ENCODE data around the gene RPS26. TPM values are rescaled to one million over a fixed set of nuclear protein-coding genes. Genes with fewer than 3 reads are reported as not detected.
A peak's percentile ranks its signal among the peaks of the same experiment; 100 is the strongest.

RPS26 gene
- total and polyA plus RNA-seq, 2 of the 13 experiments (the other 11 are each of a cell fraction or from before 2014, with no cell fraction given), result 150 to 421 TPM

DNA sequence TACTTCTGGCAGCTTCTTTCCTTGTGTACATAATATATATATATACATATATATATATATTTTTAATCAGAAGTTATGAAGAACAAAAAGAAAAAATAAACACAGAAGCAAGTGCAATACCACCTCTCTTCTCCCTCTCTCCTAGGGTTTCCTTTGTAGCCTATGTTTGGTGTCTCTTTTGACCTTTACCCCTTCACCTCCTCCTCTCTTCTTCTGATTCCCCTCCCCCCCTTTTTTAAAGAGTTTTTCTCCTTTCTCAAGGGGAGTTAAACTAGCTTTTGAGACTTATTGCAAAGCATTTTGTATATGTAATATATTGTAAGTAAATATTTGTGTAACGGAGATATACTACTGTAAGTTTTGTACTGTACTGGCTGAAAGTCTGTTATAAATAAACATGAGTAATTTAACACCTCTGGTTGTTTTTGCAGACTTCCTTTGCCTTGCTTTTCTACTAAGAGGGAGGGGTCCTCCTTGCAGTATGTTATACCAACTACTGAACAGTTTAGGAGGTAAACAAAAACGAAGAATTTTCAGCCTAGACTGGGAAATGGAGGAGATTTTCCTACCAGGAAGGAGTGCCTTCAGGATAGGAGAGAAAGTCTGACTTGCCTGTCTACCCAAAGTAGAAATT, 3.6 kb upstream of the RPS26 start:
- Histone ChIP-seq H3K79me2 (ENCODE audit: insufficient read depth, low read length) (peaks cover 13% of the 10 kb centered on the region), H3K27me3 (ENCODE audit: control insufficient read depth in 1 of 2, insufficient read depth in 2 of 2, low read length in 2 of 2) (no peaks in the 10 kb centered on the region), H3K9ac (ENCODE audit: insufficient read depth, low read depth, low read length) (no peak overlapping the region; the same call in 1 of the 2 replicates), H4K20me1 (ENCODE audit: insufficient read depth, low read length) (peaks cover 4% of the 10 kb centered on the region; the same call in 1 of the 2 replicates), H3K27ac (ENCODE audit: extremely low read length, insufficient read depth, low read length) (peak overlapping the region; percentile 39), H3K4me3 (replicated peaks in 1 of 3; ENCODE audit: insufficient read depth in 1 of 3, low read depth in 2 of 3, low read length in 3 of 3) (no peak overlapping the region), H3K36me3 (replicated peaks in 1 of 2; ENCODE audit: control insufficient read depth in 1 of 2, insufficient read depth in 2 of 2, low read length in 2 of 2) (peaks cover 0 to 15% of the 10 kb centered on the region in 2 experiments; a peak in 3 of 5 replicates), H3K9me3 (ENCODE audit: low read length) (no peaks in the 10 kb centered on the region), H3K4me1 (ENCODE audit: insufficient read depth, low read length) (peaks cover 35% of the 10 kb centered on the region), H3K4me2 (ENCODE audit: low read depth, low read length) (0 out of 2 replicates have a peak overlapping the region, but pooled peaks have one; percentile 9), H2AFZ (ENCODE audit: low read length) (no peak overlapping the region)
- CTCF ChIA-PET (ENCODE audit: low intra/inter-chr PET ratio, low total read pairs), result no interaction called here
- intact Hi-C loops (cut with micrococcal nuclease; ENCODE audit: unreplicated experiment), result loop anchor here (5.0 kb wide), 1 partner anchor 301 kb away; no protein-coding TSS in a partner anchor
- in situ Hi-C loops (cut with HindIII; ENCODE audit: extremely low pct_ligation_motif_present, low pct_unique_long_range_greater_than_20kb), result loop anchor here (10.0 kb wide), 1 partner anchor 63 kb away; the partner anchor contains the start of gene RAB5B
- BruUV-seq (replicated peaks), result no TSS peak
- 33% methylated on average over 2 of the region's 2 CpGs for WGBS (ENCODE audit: low lambda C conversion rate)
- no peak for FAIRE-seq
- ATAC-seq, result no peak
- POLR2A ChIA-PET, result interaction anchor here (3.4 kb wide), 1 partner anchor 42 kb away, joined by 26 read pairs; the partner anchor contains the start of gene SUOX
- DNase-seq (ENCODE audit: low spot score), result no peak
- TF ChIP-seq ZNF510 (CRISPR knock-in tag; IDR thresholded peaks at IDR 0.05; ENCODE audit: low read depth), result no peak
- TF ChIP-seq, protein P1, sequence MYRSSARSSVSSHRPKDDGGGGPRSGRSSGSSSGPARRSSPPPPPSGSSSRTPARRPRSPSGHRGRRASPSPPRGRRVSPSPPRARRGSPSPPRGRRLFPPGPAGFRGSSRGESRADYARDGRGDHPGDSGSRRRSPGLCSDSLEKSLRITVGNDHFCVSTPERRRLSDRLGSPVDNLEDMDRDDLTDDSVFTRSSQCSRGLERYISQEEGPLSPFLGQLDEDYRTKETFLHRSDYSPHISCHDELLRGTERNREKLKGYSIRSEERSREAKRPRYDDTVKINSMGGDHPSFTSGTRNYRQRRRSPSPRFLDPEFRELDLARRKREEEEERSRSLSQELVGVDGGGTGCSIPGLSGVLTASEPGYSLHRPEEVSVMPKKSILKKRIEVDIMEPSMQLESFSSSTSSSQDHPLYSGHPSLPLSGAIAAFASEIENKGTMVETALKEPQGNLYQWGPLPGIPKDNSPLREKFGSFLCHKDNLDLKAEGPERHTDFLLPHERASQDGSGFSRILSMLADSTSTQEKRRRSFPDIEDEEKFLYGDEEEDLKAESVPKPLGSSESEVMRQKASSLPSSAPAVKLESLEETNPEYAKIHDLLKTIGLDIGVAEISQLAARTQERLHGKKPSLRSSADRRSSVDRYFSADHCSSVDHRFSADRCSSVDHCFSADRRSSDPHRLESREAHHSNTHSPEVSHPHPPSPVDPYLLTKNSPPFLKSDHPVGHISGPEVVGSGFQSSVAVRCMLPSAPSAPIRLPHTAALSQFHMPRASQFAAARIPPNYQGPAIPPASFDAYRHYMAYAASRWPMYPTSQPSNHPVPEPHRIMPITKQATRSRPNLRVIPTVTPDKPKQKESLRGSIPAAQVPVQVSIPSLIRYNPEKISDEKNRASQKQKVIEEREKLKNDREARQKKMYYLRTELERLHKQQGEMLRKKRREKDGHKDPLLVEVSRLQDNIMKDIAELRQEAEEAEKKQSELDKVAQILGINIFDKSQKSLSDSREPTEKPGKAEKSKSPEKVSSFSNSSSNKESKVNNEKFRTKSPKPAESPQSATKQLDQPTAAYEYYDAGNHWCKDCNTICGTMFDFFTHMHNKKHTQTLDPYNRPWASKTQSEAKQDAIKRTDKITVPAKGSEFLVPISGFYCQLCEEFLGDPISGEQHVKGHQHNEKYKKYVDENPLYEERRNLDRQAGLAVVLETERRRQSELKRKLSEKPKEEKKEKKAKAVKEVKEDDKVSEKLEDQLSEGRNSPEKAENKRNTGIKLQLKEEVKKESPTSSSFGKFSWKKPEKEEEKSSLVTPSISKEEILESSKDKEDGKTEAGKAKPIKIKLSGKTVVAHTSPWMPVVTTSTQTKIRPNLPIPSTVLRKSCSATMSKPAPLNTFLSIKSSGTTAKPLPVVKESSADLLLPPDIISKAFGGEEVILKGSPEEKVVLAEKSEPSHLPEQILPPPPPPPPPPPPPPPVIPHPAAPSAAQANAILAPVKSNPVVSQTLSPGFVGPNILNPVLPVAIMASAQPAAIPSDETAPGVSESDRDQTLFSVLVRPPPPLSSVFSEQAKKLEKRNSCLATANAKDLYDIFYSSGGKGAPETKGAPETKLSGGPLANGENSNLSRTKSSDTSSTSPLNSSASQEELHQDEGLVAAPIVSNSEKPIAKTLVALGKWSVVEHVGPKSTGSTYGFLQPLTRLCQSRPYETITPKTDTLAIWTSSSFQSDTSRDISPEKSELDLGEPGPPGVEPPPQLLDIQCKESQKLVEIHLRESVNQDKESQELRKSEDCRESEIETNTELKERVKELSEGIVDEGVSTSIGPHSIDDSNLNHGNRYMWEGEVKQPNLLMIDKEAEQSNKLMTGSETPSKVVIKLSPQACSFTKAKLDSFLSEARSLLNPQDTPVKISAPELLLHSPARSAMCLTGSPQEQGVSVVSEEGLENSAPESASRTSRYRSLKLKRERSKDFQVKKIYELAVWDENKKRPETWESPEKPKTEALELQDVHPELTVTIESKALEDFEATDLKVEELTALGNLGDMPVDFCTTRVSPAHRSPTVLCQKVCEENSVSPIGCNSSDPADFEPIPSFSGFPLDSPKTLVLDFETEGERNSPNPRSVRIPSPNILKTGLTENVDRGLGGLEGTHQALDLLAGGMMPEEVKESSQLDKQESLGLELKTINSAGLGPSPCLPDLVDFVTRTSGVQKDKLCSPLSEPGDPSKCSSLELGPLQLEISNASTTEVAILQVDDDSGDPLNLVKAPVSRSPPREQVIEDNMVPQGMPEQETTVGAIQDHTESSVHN (CRISPR knock-in tag; IDR thresholded peaks at IDR 0.05), result no peak
- TF ChIP-seq NR2C2 (CRISPR knock-in tag; IDR thresholded peaks at IDR 0.05; ENCODE audit: borderline replicate concordance), result peak; percentile 70
- TF ChIP-seq SIN3A (IDR thresholded peaks at IDR 0.05; ENCODE audit: borderline replicate concordance, low read depth, low read length), result no peak
- no peak for TF ChIP-seq SALL2 (CRISPR knock-in tag; IDR thresholded peaks at IDR 0.05)
- TF ChIP-seq, protein P2, sequence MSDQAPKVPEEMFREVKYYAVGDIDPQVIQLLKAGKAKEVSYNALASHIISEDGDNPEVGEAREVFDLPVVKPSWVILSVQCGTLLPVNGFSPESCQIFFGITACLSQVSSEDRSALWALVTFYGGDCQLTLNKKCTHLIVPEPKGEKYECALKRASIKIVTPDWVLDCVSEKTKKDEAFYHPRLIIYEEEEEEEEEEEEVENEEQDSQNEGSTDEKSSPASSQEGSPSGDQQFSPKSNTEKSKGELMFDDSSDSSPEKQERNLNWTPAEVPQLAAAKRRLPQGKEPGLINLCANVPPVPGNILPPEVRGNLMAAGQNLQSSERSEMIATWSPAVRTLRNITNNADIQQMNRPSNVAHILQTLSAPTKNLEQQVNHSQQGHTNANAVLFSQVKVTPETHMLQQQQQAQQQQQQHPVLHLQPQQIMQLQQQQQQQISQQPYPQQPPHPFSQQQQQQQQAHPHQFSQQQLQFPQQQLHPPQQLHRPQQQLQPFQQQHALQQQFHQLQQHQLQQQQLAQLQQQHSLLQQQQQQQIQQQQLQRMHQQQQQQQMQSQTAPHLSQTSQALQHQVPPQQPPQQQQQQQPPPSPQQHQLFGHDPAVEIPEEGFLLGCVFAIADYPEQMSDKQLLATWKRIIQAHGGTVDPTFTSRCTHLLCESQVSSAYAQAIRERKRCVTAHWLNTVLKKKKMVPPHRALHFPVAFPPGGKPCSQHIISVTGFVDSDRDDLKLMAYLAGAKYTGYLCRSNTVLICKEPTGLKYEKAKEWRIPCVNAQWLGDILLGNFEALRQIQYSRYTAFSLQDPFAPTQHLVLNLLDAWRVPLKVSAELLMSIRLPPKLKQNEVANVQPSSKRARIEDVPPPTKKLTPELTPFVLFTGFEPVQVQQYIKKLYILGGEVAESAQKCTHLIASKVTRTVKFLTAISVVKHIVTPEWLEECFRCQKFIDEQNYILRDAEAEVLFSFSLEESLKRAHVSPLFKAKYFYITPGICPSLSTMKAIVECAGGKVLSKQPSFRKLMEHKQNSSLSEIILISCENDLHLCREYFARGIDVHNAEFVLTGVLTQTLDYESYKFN (CRISPR knock-in tag; conservative IDR thresholded peaks at IDR 0.05), result peak; percentile 48
- TF ChIP-seq SMARCE1 (IDR thresholded peaks at IDR 0.05; ENCODE audit: borderline replicate concordance), result no peak
- TF ChIP-seq, protein P3, sequence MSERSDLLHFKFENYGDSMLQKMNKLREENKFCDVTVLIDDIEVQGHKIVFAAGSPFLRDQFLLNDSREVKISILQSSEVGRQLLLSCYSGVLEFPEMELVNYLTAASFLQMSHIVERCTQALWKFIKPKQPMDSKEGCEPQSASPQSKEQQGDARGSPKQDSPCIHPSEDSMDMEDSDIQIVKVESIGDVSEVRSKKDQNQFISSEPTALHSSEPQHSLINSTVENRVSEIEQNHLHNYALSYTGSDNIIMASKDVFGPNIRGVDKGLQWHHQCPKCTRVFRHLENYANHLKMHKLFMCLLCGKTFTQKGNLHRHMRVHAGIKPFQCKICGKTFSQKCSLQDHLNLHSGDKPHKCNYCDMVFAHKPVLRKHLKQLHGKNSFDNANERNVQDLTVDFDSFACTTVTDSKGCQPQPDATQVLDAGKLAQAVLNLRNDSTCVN (CRISPR knock-in tag; IDR thresholded peaks at IDR 0.05; ENCODE audit: borderline replicate concordance), result no peak
- TF ChIP-seq ARID2 (CRISPR knock-in tag; IDR thresholded peaks at IDR 0.05; ENCODE audit: borderline replicate concordance), result no peak
